Stimulated activated naive CD8-positive, alpha-beta T cell treated with anti-CD3 and anti-CD28 coated beads, Interleukin-15, Interleukin-2, amounts not matched to agents 100 U/mL and 50 U/mL, for 24 hours (primary cell): Measurements from ENCODE around the gene ZNF318.

ENCODE experiments used
- ATAC-seq: fragments of 150-1000 bp; cut with Tn5 transposase; one replicate; pipeline ENCODE4 v1.10.0; 2021
- DNase-seq: peaks from one replicate; pipeline ENCODE4 v3.0.0; 2021

ZNF318 gene

DNA sequence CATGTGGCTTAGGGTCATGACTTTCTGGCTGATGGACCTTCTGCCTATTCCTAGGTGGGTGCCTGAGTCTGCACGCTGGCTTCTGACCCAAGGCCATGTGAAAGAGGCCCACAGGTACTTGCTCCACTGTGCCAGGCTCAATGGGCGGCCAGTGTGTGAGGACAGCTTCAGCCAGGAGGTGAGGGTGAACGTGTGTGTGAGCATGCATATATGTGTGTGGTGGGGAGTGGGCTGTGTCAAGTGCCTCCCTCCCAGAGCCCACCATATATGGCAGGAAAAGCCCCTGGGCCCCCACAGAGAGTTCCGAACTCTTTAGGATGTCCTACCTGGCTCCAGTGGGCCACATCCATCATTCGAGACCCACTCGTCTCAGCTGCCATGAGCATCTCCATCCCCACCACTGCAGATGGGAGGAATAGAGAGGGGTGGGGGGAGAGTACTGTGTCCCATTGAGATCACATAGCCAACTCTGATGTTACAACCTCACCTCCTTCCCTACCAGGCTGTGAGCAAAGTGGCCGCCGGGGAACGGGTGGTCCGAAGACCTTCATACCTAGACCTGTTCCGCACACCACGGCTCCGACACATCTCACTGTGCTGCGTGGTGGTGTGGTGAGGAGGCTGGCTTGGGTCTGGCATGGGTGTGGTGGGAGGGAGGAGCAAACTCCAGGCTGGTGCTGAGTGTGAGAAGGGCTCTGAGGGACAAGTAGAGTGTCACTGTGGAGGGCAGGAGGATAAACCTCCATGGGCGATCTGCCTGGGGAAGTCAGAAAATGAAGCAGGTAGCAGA is 68.2 kb downstream of the ZNF318 start:
- DNase-seq (no peak), ATAC-seq (no peak)

DNA sequence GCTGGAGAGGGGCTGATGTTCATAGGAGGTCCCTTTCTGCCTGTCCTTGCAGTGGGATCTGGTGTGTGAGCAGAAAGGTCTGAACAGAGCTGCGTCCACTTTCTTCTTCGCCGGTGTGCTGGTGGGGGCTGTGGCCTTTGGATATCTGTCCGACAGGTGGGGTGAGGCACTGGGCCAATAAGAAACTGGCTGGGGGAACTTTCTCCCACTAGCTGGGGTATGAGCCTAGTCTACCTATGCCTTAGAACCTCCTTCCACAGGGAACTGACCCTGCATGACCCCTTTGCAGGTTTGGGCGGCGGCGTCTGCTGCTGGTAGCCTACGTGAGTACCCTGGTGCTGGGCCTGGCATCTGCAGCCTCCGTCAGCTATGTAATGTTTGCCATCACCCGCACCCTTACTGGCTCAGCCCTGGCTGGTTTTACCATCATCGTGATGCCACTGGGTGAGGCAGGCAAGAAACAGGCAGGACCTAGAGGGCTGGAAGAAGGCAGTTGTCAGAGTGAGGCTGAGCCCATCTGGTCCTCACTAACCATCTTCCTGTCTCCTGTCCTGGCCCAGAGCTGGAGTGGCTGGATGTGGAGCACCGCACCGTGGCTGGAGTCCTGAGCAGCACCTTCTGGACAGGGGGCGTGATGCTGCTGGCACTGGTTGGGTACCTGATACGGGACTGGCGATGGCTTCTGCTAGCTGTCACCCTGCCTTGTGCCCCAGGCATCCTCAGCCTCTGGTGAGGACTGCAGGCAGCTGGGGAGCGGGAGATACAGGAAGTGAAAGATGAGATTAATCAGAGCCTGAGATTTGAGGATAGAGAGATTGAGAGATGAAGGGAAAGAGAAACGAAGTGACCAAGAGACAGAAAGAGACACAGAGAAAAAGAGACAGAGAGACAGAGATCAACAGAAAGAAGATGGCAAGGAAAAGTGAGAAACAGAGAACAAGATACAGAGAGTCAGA is 69.8 kb downstream of the ZNF318 start:
- ATAC-seq (no peak), DNase-seq (no peak)

DNA sequence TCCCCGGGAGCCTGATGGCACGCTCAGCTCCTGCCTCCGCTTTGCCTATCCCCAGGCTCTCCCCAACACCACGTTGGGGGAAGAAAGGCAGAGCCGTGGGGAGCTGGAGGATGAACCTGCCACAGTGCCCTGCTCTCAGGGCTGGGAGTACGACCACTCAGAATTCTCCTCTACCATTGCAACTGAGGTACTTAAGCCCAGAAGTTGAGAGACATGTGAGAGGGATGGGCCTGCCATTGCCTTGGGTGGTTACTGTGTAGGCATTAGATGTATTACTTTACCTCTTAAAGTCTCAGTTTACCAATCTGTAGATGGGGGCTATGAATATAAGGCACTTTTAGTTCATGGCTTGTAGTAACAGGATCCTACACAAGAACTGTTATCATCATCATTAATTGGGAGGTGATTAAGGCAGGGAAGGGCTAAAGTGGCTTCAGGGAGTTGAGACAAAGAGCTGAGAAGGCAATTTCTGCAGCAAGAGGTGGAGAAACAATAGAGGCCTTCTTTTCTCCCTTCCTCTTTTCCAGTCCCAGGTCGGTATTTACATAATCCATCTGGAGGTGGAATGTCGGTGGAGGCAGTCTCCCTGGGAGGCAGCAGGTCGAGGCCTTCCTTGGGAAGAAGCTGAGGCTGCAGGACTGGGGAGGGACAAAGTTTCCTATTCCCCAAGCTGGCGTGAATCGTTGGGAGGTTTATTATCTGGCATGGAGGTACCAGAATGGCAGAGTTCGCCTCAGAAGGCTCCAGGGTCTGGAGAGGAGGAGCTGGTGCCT is 70.7 kb downstream of the ZNF318 start:
- DNase-seq (no peak), ATAC-seq (no peak)

DNA sequence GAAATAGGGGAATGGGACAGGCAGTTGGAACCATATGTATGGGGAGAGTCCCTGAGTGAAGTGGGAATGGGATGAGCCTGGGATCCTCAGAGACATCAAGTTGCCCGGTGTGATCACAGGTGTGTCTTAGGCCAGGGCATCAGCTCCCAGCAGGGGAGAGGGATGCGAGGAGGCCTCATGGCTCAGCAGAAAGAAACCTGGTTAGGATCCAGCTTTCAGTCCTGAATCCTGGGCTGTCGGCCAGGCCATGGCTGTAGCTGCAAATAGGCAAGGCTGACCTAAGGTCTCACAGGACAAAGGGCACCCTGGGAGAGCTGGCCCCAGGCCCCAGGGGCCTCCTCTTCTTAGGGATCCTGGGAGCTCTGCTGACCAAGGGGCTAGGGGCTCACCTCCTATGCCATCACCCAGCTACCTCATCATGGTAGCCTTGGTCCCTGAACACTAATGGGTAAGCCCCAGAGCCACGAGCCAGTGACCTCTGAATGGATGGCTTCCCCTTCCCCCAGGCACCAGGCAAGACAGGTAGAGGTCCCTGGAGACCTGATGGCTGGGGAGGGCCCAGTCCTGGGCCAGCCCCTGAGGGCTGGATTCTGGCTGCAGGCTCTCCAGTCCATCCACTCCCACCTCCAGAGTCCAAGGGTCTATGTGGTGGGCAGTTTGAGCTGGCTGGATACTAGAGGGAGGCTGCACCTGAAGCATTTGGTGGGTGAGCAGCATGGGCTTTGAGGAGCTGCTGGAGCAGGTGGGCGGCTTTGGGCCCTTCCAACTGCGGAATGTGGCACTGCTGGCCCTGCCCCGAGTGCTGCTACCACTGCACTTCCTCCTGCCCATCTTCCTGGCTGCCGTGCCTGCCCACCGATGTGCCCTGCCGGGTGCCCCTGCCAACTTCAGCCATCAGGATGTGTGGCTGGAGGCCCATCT is 71.5 kb downstream of the ZNF318 start, which contains the start of gene SLC22A7:
TSS of gene SLC22A7 (plus strand) at position 617 of the 921 bp plus-strand sequence. CDS start at position 716, 99 bp downstream.
- DNase-seq, result no peak
- ATAC-seq, result no peak

DNA sequence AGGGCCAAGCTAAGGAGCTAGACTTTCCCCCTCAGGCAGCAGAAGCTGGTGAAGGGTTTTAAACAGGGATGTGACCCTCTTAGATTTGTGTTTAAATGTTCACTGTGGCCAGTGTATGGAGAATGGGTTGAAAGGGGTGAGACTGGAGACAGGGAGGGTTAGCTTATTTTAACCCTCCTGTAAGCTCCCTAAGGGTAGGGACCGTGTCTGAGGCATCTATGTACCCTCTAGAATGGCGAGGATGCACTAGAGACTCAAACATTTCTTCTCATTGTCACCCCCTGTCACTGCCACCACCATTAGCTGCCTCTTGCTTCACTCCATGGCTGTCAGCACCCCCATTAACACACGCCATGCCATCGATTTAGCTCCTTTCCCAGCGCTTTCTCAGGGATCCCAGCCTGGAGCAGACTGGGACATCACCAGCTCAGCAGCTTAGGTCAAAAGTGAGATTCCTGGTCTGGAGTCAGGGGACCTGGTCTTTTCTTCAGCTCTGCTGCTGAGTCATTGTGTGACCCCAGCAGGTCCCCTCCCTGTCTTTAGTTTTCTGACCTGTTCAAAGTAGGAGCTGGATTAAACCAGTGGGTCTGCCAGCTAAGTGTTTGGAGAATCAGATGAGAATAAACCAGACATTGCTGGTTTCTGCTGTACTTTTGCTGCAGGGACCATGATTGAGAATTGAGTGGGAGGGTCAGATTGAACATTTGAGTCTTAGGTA is 72.5 kb downstream of the ZNF318 start:
- DNase-seq (no peak), ATAC-seq (no peak)

DNA sequence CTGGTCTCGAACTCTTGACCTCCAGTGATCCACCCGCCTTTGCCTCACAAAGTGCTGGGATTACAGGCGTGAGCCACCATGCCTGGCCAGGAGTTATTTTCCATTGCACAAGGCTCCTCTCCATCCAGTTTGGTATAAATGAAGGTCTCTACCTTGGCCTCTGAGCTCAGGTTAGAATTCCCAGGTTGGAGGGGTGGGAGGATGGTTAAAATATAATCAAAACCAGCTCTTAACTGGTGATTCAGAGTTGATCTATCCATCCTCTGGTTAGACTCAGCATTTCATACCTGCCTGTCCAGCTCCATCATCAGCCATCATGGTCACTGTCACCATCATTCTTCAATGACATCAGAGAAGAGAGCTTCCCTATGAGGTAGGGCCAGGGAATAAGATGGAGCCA is 74.0 kb downstream of the ZNF318 start:
- ATAC-seq, result no peak
- DNase-seq, result no peak

DNA sequence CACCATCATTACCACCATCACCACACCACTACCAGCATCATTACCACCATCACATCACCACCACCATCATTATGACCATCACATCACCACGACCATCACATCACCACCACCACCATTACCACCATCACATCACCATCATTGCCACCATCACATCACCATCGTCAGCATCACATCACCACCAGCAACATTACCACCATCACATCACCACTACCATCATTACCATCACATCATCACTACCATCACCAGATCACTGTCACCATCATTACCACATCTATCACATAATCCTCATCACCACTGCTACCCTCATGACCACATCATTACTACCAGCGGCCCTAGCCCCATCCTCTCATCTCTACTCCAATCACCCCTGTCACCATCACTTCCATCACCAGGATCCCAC is 74.9 kb downstream of the ZNF318 start:
- no peak for DNase-seq
- no peak for ATAC-seq

DNA sequence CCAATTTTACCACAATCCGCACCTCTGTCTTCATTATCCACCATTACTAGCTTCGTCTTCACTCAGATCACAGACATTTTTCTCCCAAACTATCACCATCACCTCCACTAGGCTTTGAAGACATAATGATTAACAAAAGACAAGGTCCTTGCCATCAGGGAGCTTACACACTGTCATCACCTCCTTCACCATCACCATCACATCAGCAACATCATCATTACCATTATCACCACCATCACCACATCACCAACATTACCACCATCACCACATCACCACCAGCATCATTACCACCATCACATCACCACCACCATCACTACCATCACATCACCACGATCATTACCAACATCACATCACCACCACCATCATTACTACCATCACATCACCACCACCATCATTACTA is 75.7 kb downstream of the ZNF318 start:
- no peak for DNase-seq
- ATAC-seq, result no peak

DNA sequence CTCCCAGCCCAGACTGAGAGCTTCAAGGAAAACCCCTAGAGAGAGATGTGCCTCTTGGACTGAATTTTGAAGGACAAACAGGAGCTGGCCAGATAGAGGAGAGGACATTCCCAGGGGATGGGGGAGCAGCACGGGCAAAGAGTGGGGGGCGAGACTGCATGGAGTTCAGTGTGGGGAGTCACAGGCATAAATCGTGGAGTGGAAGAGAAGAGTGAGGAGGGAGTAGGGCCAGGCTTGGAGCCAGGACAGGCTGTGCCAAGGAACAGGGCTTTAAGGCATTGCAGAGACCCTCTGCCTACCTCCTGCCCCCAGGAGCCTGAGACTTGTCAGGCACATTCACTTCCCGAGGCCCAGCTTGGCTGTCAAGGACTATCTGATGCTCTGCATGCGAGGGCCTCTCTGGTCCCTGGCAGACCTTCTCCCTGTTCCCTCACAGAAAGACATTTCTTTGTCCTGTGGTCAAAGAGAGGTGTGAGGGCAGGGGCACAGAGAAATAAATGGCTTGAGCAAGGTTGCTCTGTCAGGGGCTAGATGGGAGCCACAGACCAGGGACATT is 76.6 kb downstream of the ZNF318 start:
- DNase-seq, result no peak
- ATAC-seq, result no peak

DNA sequence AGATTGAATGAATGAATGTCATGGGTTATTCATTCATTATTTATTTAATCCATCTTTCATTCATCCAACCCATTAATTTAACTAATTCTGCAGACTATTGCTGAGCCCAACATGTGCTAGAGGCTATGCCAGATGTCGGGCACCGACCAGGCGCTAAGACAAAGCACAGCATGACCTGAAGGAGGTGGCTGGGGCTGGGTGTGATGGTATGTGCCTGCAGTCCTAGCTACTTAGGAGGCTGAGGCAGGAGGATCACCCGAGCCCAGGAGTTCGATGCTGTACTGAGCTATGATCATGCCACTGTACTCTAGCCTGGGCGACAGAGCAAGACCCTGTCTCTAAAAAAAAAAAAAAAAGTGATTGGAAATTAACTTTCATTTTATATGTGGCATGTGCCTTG is 77.1 kb downstream of the ZNF318 start:
- ATAC-seq (no peak), DNase-seq (no peak)

DNA sequence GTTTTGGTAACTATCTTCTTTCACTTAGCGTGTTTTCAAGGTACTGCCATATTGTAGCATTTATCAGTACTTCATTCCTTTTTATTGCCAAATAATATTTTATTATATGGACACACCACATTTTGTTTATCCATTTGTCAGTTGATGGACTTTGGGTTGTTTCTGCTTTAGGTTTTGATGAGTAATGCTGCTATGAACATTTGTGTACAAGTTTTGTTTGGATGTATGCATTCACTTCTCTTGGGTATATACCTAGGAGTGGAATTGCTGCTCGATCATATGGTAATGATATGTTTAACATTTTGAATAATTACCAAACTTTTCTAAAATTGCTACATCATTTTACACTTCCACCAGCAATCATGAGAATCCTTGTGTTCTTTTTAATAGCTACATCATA is 77.7 kb downstream of the ZNF318 start:
- ATAC-seq, result no peak
- DNase-seq, result no peak

DNA sequence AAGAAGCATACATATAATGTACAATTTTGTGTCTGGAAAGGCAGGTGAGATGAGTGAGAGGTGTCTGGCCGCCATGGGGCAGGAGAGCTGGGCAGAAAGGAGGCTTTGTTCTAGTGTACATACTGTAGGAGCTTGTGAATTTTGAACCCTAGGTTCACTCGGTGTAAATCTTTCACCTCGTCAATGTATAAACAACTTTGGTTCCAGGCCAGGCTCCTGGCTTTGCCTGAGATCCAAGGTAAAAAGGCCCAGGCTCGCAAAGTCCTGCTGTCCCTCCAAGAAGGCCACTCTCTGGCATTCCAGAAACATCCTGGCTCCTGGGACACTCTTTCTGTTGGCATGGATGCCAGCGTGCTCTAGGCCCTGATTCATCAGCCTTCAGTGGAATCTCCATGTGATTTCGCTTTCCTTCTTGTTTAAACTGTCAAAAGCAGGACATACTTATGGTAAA is 78.5 kb downstream of the ZNF318 start:
- ATAC-seq, result no peak
- no peak for DNase-seq

DNA sequence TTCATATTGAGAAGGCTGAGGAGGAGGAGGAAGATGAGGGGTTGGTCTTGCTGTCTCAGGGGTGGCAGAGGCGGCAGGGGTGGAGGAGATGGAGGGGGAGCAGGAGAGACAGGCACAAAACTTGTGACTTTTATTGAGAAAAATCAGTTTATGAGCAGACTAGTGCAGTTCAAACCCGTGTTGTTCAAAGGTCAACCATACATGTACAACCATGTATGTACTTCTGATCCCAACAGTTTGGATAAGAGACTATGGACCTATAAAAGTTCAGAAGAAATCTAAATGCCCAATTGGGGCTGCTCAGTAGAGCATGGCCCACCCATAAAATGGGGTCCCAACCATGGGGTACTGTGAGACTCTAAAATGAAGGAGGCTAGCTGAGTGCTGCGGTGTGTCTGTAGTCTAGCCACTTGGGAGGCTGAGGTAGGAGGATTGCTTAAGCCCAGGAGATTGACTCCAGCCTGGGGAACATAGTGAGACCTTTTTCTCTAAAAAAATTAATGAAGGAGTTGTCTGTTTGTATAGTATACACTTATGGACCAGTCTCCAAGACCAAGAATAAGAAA is 79.0 kb downstream of the ZNF318 start:
- ATAC-seq (no peak), DNase-seq (no peak)

DNA sequence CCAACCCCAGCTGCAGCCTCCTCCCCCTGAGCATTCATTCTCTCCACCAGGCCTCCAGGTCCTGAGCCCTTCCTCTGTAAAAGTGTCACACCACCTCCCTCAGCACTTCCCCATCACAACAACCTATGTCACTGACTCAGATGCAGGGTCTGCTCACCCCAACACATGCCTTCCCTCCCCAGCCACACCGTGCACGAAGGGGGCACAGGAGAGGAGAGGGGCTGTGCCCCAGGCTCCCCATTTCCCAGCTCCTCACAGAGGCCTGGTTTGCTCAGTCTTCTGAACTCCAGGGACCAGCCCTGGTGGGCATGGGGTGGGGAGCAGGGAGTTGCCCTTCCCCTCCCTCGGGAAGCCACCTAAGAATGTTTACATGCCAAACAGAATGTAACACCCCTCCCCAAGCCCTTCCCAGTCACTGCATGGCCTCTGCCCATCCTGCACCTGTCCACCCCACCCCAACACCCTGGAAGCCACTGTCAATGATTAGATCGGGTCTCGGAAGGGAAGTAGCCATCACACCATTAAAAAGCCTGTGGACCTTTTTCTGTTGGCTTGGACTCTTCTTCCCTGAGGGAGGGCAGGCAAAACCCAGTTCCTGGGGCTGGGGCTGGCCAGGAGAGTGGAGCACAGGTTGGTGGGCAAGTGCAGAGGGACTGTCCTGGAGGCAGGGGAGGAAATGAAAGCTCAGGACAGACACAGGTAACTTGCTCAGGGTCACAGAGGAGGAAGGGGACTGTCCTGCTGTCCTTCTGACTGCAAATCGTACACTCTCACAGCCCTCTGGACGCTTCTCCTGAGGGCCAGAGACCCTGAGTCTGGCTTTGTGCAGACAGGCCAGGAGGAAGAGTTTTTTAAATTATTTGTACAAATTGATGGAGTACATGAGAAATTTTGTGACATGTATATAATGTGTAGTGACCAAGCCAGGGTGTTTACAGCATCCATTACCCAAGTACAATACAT is 81.4 kb downstream of the ZNF318 start:
- ATAC-seq, result no peak
- no peak for DNase-seq

DNA sequence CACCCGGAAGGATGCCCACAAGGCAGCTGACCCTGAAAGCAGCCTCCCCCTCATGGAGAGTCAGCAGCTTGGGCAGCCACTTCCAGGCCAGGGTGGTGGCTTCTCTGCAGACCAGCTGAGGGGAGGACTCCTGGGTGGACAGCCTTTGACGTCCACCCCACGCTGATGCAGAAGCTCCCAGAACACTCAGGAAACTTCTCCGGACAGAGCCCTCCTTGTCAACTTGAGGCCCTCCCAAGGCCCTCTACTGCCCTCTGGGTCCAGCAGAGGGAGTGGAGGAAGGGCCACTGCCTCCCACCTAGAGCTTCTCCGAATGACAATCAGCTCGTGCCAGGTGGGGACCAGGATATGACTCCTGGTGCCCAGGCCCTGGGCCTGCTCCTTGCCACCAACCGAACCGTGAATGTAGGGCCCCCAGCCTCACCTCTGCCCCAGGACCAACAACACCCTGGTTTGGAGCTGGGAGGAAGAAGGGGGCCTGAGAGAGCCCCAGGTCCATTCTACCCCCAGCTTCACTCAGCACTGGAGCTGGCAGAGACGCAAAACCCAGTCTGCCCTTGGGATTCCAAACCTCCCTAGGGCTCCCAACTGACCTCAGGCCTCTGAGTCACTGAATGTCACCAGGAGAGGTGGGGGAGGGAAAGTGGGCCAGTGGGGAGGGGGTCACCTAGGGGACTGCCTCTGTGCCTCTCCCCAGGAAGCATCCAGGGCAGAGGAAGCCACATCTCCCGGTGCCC is 82.3 kb downstream of the ZNF318 start:
- no peak for ATAC-seq

DNA sequence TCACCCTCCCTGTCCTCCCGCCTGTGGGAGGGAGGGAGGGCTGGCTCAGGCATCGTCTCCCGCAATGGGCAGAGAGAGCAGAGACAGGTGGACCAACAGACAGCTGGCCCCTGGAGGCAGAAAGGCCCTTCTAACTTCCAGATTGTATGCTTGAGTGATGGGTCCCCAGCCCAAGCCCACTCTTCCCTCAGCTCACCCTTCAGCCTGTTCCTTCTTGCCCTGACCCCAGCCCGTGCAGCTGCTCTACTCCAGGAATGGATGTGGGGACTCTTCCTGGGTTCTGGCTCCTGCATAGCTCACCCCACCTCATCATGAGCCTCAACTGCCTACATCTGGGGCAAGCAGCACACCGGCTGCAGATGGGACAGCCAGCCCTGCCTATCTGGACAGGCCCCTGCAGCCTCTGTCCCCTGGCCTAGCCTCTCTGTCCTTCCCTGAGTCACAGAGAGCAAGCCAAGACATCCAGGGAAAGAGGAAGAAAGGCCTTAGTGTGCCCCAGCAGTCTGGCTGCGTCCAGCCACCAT is 82.9 kb downstream of the ZNF318 start:
- DNase-seq (no peak), ATAC-seq (no peak)

More for the DNA sequence above, 82.3 kb downstream of the ZNF318 start:
- DNase-seq, result no peak
